ENCODE results near the gene SHROOM1.
"Not testable (repeated sequence)": the region's sequence is repeated elsewhere in the genome, so short reads cannot be mapped to it uniquely, and the experiment has no call there.

Gene SHROOM1

GRCh38 chr5:132804219-132804618, 26.2 kb downstream of the SHROOM1 start:
- not testable (repeated sequence) for DNase-seq

GRCh38 chr5:132802685-132803066, 27.8 kb downstream of the SHROOM1 start:
- not testable (repeated sequence) for DNase-seq

GRCh38 chr5:132802044-132802684, 28.3 kb downstream of the SHROOM1 start:
- DNase-seq: no peak

- no peak for DNase-seq
These were observed 29.9 kb downstream of the SHROOM1 start for GRCh38 chr5:132800545-132800944.

- no peak for DNase-seq
These were observed 31.1 kb downstream of the SHROOM1 start for GRCh38 chr5:132799392-132799791.

GRCh38 chr5:132797651-132798050, 32.8 kb downstream of the SHROOM1 start:
- no peak for DNase-seq

GRCh38 chr5:132791026-132791425, 39.4 kb downstream of the SHROOM1 start:
- no peak for DNase-seq

- no peak for DNase-seq
These were observed 40.1 kb downstream of the SHROOM1 start for GRCh38 chr5:132790201-132790865.

GRCh38 chr5:132788990-132789886, 41.2 kb downstream of the SHROOM1 start:
- DNase-seq: no peak

- DNase-seq: no peak
These were observed 41.9 kb downstream of the SHROOM1 start for GRCh38 chr5:132788508-132788907.

- DNase-seq: no peak
These were observed 43.4 kb downstream of the SHROOM1 start for GRCh38 chr5:132787076-132787475.

- DNase-seq: no peak
These were observed 44.6 kb downstream of the SHROOM1 start for GRCh38 chr5:132785864-132786263.

GRCh38 chr5:132785365-132785764, 45.1 kb downstream of the SHROOM1 start:
- DNase-seq: no peak

- no peak for DNase-seq
These were observed 48.3 kb downstream of the SHROOM1 start for GRCh38 chr5:132782101-132782500.

- no peak for DNase-seq
These were observed 49.4 kb downstream of the SHROOM1 start for GRCh38 chr5:132781029-132781428.

GRCh38 chr5:132780577-132780976, 49.9 kb downstream of the SHROOM1 start:
- no peak for DNase-seq

GRCh38 chr5:132779961-132780360, 50.5 kb downstream of the SHROOM1 start:
- DNase-seq: no peak

- no peak for DNase-seq
These were observed 51.6 kb downstream of the SHROOM1 start for GRCh38 chr5:132778856-132779255.

GRCh38 chr5:132778129-132778528, 52.3 kb downstream of the SHROOM1 start:
- DNase-seq: no peak

- no peak for DNase-seq
These were observed 53.0 kb downstream of the SHROOM1 start, which contains the start of gene SEPTIN8 for GRCh38 chr5:132777209-132778069. Gene SEPTIN8, minus strand, starts transcription at chr5:132777239. Its CDS starts 102 bp downstream, at chr5:132777137.

- DNase-seq: no peak
These were observed 53.6 kb downstream of the SHROOM1 start for GRCh38 chr5:132776938-132777208.

GRCh38 chr5:132776131-132776937, 54.1 kb downstream of the SHROOM1 start:
- no peak for DNase-seq

All from cortex of kidney (tissue), 1 donor.